T1000 (cell line): ENCODE data around the gene ZFAND3.
"Not testable (repeated sequence)": the region's sequence is repeated elsewhere in the genome, so short reads cannot be mapped to it uniquely, and the experiment has no call there.

ENCODE experiments used
- DNase-seq: peaks from one replicate; lab custom pipeline; 2025; ENCODE audit warnings: mixed read lengths; lab: John Stamatoyannopoulos, UW

The ZFAND3 gene

GRCh38 chr6:37972994-37973757, 153.6 kb downstream of the ZFAND3 start:
- no peak for DNase-seq

- no peak for DNase-seq
Measured at GRCh38 chr6:37974381-37974780, 154.9 kb downstream of the ZFAND3 start.

- no peak for DNase-seq
Measured at GRCh38 chr6:37974943-37975342, 155.4 kb downstream of the ZFAND3 start.

GRCh38 chr6:37977715-37978114, 158.2 kb downstream of the ZFAND3 start:
- no peak for DNase-seq

GRCh38 chr6:37979392-37980221, 160.1 kb downstream of the ZFAND3 start:
- DNase-seq = no peak

GRCh38 chr6:37980222-37980595, 160.7 kb downstream of the ZFAND3 start:
- no peak for DNase-seq

- no peak for DNase-seq
Measured at GRCh38 chr6:37981626-37982025, 162.1 kb downstream of the ZFAND3 start.

- DNase-seq = no peak
Measured at GRCh38 chr6:37982317-37982716, 162.8 kb downstream of the ZFAND3 start.

GRCh38 chr6:37983720-37984501, 164.4 kb downstream of the ZFAND3 start:
- DNase-seq = no peak

GRCh38 chr6:37984578-37984977, 165.1 kb downstream of the ZFAND3 start:
- no peak for DNase-seq

- DNase-seq = no peak
Measured at GRCh38 chr6:37985355-37985754, 165.8 kb downstream of the ZFAND3 start.

- no peak for DNase-seq
Measured at GRCh38 chr6:37987018-37987417, 167.5 kb downstream of the ZFAND3 start.

GRCh38 chr6:37987559-37987958, 168.0 kb downstream of the ZFAND3 start:
- no peak for DNase-seq

GRCh38 chr6:37988127-37988526, 168.6 kb downstream of the ZFAND3 start:
- DNase-seq = no peak

GRCh38 chr6:37988696-37989095, 169.2 kb downstream of the ZFAND3 start:
- no peak for DNase-seq

- peak; percentile 21 for DNase-seq
Measured at GRCh38 chr6:37990762-37991525, 171.4 kb downstream of the ZFAND3 start.

- DNase-seq = no peak
Measured at GRCh38 chr6:37992749-37993148, 173.2 kb downstream of the ZFAND3 start.

- not testable (repeated sequence) for DNase-seq
Measured at GRCh38 chr6:37993194-37993593, 173.7 kb downstream of the ZFAND3 start.

- DNase-seq = no peak
Measured at GRCh38 chr6:37993596-37993995, 174.1 kb downstream of the ZFAND3 start.

- DNase-seq = no peak
Measured at GRCh38 chr6:37994223-37994622, 174.7 kb downstream of the ZFAND3 start.

GRCh38 chr6:37998366-37998765, 178.8 kb downstream of the ZFAND3 start:
- no peak for DNase-seq

- no peak for DNase-seq
Measured at GRCh38 chr6:38001386-38001785, 181.9 kb downstream of the ZFAND3 start.
